NCI-H69 (cell line): Measurements from ENCODE around the gene DDIAS.

Experiments used
- DNase-seq: peaks from one replicate; lab custom pipeline; 2025; lab: John Stamatoyannopoulos, UW

The DDIAS gene

GRCh38 chr11:82970507-82971083 lies 69.1 kb downstream of the DDIAS start:
- DNase-seq: peak; percentile 88

DNA sequence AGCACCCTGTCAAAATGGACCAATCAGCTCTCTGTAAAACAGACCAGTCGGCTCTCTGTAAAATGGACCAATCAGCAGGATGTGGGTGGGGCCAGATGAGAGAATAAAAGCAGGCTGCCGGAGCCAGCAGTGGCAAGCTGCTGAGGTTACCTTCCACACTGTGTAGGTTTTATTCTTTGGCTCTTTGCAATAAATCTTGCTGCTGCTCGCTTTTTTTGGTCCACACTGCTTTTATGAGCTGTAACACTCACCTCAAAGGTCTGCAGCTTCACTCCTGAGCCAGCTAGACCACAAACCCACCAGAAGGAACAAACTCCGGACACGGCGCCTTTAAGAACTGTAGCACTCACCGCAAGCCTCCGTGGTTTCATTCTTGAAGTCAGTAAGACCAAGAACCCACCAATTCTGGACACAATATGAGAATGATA lies 70.0 kb downstream of the DDIAS start:
- DNase-seq: peak; percentile 43

DNA sequence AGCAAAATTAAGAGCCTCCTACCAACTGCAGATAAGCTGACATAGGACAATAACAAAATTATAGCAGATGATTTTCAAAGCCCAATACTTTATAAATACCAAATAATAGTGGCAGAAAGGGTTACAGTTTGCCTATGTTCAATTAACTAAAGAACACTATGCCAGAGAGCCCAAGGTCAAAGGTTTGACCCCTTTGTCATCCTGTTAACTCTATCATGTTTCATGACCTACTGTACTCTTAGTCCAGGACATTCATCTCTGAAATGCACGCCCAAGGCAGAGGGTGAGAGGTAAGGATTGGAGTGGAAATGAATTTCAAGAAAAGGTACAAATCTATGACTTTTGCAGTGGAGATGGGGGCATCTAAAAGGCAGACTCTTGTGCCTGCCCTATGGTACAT lies 70.6 kb downstream of the DDIAS start:
- DNase-seq: no peak

- DNase-seq: no peak
These were observed 72.6 kb downstream of the DDIAS start for GRCh38 chr11:82974135-82974534.

DNA sequence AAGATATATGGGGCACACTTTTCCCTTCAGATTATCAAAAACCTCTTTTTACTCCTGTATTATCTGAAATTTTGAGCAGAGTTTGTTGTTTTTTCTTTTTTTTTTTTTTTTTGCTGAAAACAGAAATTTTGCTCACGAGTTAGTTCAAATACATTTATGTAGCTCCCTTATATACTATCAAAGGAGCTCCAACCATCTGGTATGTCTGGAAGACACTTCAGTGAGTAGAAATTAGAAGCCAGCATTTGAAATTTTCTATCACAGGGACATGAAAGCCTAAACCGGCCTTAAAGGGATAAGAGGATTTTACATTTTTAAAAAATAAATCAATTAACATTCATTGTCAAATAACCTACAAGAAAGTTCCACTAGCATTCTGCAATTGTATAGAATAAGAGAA lies 73.3 kb downstream of the DDIAS start:
- DNase-seq: no peak

GRCh38 chr11:82975882-82976281 lies 74.3 kb downstream of the DDIAS start:
- DNase-seq: no peak

DNA sequence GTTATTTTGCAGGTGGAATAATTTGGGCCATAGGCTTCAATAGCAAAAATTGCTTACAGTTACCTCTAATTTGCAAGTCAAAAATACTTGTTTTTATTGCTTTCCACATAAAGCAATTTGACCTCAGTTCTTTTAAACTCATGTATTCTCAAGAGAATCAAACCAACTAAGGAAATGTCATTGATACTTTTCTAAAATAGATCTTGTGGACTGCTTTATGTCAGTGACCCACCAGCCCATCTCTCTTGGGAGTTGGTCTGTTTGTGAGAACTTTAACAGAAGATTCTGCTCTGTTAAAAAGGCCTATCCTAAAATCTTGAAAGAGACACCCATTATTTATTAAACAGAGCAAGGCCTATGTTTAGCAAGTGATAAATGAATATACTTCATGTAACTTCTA lies 75.2 kb downstream of the DDIAS start:
- DNase-seq: no peak

- DNase-seq: no peak
These were observed 77.0 kb downstream of the DDIAS start for GRCh38 chr11:82978422-82979099.

GRCh38 chr11:82979824-82980223 lies 78.3 kb downstream of the DDIAS start:
- no peak for DNase-seq

DNA sequence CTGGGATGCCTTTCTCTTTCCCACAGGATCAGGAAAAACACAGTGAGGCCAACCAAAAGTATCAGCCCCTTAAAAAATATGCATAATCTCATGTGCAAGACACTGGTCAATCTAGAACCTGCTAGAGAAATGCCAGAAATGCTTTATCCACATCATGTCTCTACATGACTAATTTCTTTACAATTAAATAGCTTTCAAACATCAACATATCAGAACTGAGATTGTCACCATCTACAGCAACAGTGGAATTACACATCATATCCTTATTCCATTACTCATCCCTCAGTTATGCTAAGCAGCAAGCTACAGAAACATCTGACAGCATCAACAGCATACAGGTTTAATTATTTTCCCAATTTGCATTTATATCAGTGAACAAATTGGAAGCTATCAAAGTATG lies 78.8 kb downstream of the DDIAS start:
- DNase-seq: no peak

GRCh38 chr11:82980947-82981346 lies 79.4 kb downstream of the DDIAS start:
- no peak for DNase-seq

GRCh38 chr11:82981852-82982251 lies 80.3 kb downstream of the DDIAS start:
- DNase-seq: no peak
